ENCODE data around the gene EEF2.
"Not testable (repeated sequence)": the region's sequence is repeated elsewhere in the genome, so short reads cannot be mapped to it uniquely, and the experiment has no call there.

GRCh38 chr19:3967983-3968382 lies 17.3 kb downstream of the EEF2 start:
- TF ChIP-seq CTCF (conservative IDR thresholded peaks at IDR 0.05); ZFX (IDR thresholded peaks at IDR 0.05): not testable (repeated sequence)
